SK-N-SH (cell line): ENCODE results near the gene LINGO3. TPM values are rescaled to one million over a fixed set of nuclear protein-coding genes. Genes with fewer than 3 reads are reported as not detected.

Experiments used
- CTCF ChIA-PET: fragments of 300-600, 350-600 bp; formaldehyde crosslinking; extraction: SDS; loops from one replicate; lab custom pipeline; 2021; lab: Yijun Ruan, JAX
- POLR2A ChIA-PET: fragments of 350-600 bp; sonication (Branson Sonifier 250); formaldehyde crosslinking; extraction: SDS; loops from one replicate; lab custom pipeline; 2020; ENCODE audit warnings: antibody characterized with exemption, inconsistent platforms; lab: Yijun Ruan, JAX
- DNase-seq: peaks from one replicate; pipeline ENCODE4 v3.0.0; 2012
- H2AFZ ChIP-seq: fragments of 200-600 bp; sonication (generic); 2 replicates; pipeline ENCODE4 v1.8.1; 2016; ENCODE audit warnings: antibody characterized with exemption, mild to moderate bottlenecking, low read depth
- H3F3A ChIP-seq: fragments of 200-600 bp; sonication (generic); replicated peaks from 2 replicates; pipeline ENCODE3; 2016; ENCODE audit warnings: antibody characterized with exemption, mild to moderate bottlenecking; ENCODE audit not compliant: insufficient read depth
- H3K27ac ChIP-seq, 2 experiments: fragments of 200-500 bp in 1 of 2; fragments of 200-600 bp in 1 of 2; sonication (Bioruptor generic) in 1 of 2; sonication (generic), shearing (Covaris generic) in 1 of 2; 2 replicates each; pipeline versions ENCODE4 v1.5.1 to v1.6.1; 2014 to 2016; ENCODE audit warnings: low read depth in 2 of 2, inconsistent platforms in 1 of 2, low read length in 1 of 2, mild to moderate bottlenecking in 1 of 2, mixed read lengths in 1 of 2
- H3K27me3 ChIP-seq: fragments of 200-600 bp; sonication (generic), shearing (Covaris generic); 2 replicates; pipeline ENCODE4 v1.6.1; 2016; ENCODE audit warnings: mixed run types; ENCODE audit not compliant: insufficient read depth
- H3K36me3 ChIP-seq, 2 experiments: fragments of 200-500 bp in 1 of 2; fragments of 200-600 bp in 1 of 2; sonication (Bioruptor generic) in 1 of 2; sonication (generic) in 1 of 2; replicated peaks in 1 of 2; 2 replicates each; pipeline versions ENCODE3 to v1.5.1; 2014 to 2016; ENCODE audit warnings: low read length in 1 of 2, mild to moderate bottlenecking in 1 of 2; ENCODE audit not compliant: insufficient read depth in 2 of 2, control insufficient read depth in 1 of 2
- H3K4me1 ChIP-seq, 2 experiments: fragments of 200-500 bp in 1 of 2; fragments of 200-600 bp in 1 of 2; sonication (Bioruptor generic) in 1 of 2; sonication (generic), shearing (Covaris generic) in 1 of 2; 2 replicates each; pipeline versions ENCODE4 v1.5.1 to v1.6.1; 2014 to 2016; ENCODE audit warnings: low read depth in 1 of 2, low read length in 1 of 2, mixed run types in 1 of 2; ENCODE audit not compliant: insufficient read depth in 2 of 2, control insufficient read depth in 1 of 2
- H3K4me2 ChIP-seq: fragments of 200-600 bp; sonication (generic), shearing (Covaris generic); 2 replicates; pipeline ENCODE4 v1.6.1; 2017; ENCODE audit warnings: mixed run types
- H3K4me3 ChIP-seq, 2 experiments: fragments of 200-500 bp in 1 of 2; fragments of 200-600 bp in 1 of 2; sonication (Bioruptor generic) in 1 of 2; sonication (generic), shearing (Covaris generic) in 1 of 2; 2 replicates each; pipeline versions ENCODE4 v1.5.1 to v1.8.1; 2014 to 2016; ENCODE audit warnings: low read depth in 2 of 2, inconsistent platforms in 1 of 2, low read length in 1 of 2, mild to moderate bottlenecking in 1 of 2, mixed read lengths in 1 of 2, moderate library complexity in 1 of 2
- H3K79me2 ChIP-seq: fragments of 200-600 bp; sonication (generic); 2 replicates; pipeline ENCODE4 v1.8.1; 2017; ENCODE audit warnings: mild to moderate bottlenecking; ENCODE audit not compliant: insufficient read depth
- H3K9ac ChIP-seq: fragments of 200-600 bp; sonication (generic); 2 replicates; pipeline ENCODE4 v1.6.1; 2017; ENCODE audit warnings: mixed run types
- H3K9me2 ChIP-seq: fragments of 200-600 bp; sonication (generic); 2 replicates; pipeline ENCODE4 v1.6.1; 2017; ENCODE audit warnings: mixed run types
- H3K9me3 ChIP-seq: fragments of 200-600 bp; sonication (generic); 2 replicates; pipeline ENCODE4 v1.6.1; 2017; ENCODE audit warnings: mixed run types, mild to moderate bottlenecking, moderate library complexity
- H4K20me1 ChIP-seq: fragments of 200-600 bp; sonication (generic); 2 replicates; pipeline ENCODE4 v1.6.1; 2017; ENCODE audit warnings: mild to moderate bottlenecking, mixed run types; ENCODE audit not compliant: insufficient read depth
- CHD2 ChIP-seq: fragments of 150-350 bp; IDR thresholded peaks from 2 replicates; pipeline ENCODE4 v1.6.1; 2018; ENCODE audit warnings: low read length; ENCODE audit not compliant: partially characterized antibody
- EP300 ChIP-seq, 2 experiments: IDR thresholded peaks; 2 replicates each; pipeline versions ENCODE4 v1.4.0 to v1.6.1; 2012; ENCODE audit warnings: borderline replicate concordance in 1 of 2, low read depth in 1 of 2, low read length in 1 of 2
- EZH2phosphoT487 ChIP-seq: fragments of 200-600 bp; sonication (generic); IDR thresholded peaks from 2 replicates; pipeline ENCODE4 v1.6.1; 2017; ENCODE audit warnings: low read depth, mixed run types, mild to moderate bottlenecking, antibody characterized with exemption, moderate library complexity, borderline replicate concordance
- FOSL2 ChIP-seq: IDR thresholded peaks from 2 replicates; pipeline ENCODE4 v1.4.0; 2012; ENCODE audit warnings: low read depth, mild to moderate bottlenecking, moderate library complexity, borderline replicate concordance
- FOXJ3 ChIP-seq: sonication (generic); formaldehyde crosslinking; IDR thresholded peaks from 2 replicates; pipeline ENCODE4 v1.5.1; 2020; ENCODE audit warnings: mild to moderate bottlenecking, missing genetic modification reagents
- GABPA ChIP-seq: IDR thresholded peaks from 2 replicates; pipeline ENCODE4 v1.4.0; 2012; ENCODE audit warnings: low read depth, mild to moderate bottlenecking
- JUND ChIP-seq: IDR thresholded peaks from 2 replicates; pipeline ENCODE4 v1.4.0; 2012
- MEF2A ChIP-seq: IDR thresholded peaks from 2 replicates; pipeline ENCODE4 v1.4.0; 2012; ENCODE audit warnings: low read depth, borderline replicate concordance
- MXI1 ChIP-seq: IDR thresholded peaks from 2 replicates; pipeline ENCODE4 v1.6.1; 2012; ENCODE audit warnings: mild to moderate bottlenecking, low read depth, low read length, improper control_type of control experiment
- RXRA ChIP-seq: IDR thresholded peaks from 2 replicates; pipeline ENCODE4 v1.4.0; 2012; ENCODE audit warnings: low read depth, mild to moderate bottlenecking, borderline replicate concordance
- SIN3A ChIP-seq: IDR thresholded peaks from 2 replicates; pipeline ENCODE4 v1.6.1; 2012; ENCODE audit warnings: low read depth, mild to moderate bottlenecking, low read length, moderate library complexity, borderline replicate concordance
- TAF1 ChIP-seq: IDR thresholded peaks from 2 replicates; pipeline ENCODE4 v1.6.1; 2012; ENCODE audit warnings: low read depth, mild to moderate bottlenecking, low read length, moderate library complexity, borderline replicate concordance
- TEAD4 ChIP-seq: IDR thresholded peaks from 2 replicates; pipeline ENCODE4 v1.4.0; 2012; ENCODE audit warnings: mild to moderate bottlenecking, borderline replicate concordance; ENCODE audit not compliant: insufficient read depth
- YY1 ChIP-seq: IDR thresholded peaks from 2 replicates; pipeline ENCODE4 v1.4.0; 2012; ENCODE audit warnings: low read depth, mild to moderate bottlenecking
- WGBS: methylation state at CpG from one replicate; pipeline ENCODE4 v1.1.6; 2017; ENCODE audit warnings: low lambda C conversion rate; 5-methylcytosine and 5-hydroxymethylcytosine counted together
- polyA plus RNA-seq, 3 experiments: library from polyadenylated mRNA; depleted of rRNA; stranded (reverse); fragments of >200 nt; gene quantifications; 2 replicates each; pipeline ENCODE4 v1.2.3, GENCODE V29; 2012
- TF ChIP-seq, protein P1 (sequence below): IDR thresholded peaks from 2 replicates; pipeline ENCODE4; 2012

The LINGO3 gene
- polyA plus RNA-seq, 1 of the 3 experiments (the other 2 are of a cell fraction): not detected

- Histone ChIP-seq H3K79me2 (peaks cover 6% of the 10 kb centered on the region; the same call in 1 of the 2 replicates), H3K36me3 (peaks cover 0 to 20% of the 10 kb centered on the region in 2 experiments), H3K9me3 (no peaks in the 10 kb centered on the region), H3F3A (no peaks in the 10 kb centered on the region), H3K9ac (no peak overlapping the region), H3K9me2 (no peaks in the 10 kb centered on the region), H4K20me1 (no peaks in the 10 kb centered on the region), H3K4me3 (no peak overlapping the region), H2AFZ (no peak overlapping the region), H3K27me3 (no peaks in the 10 kb centered on the region), H3K27ac (no peak overlapping the region), H3K4me1 (no peaks in the 10 kb centered on the region; a peak in 1 of 4 replicates), H3K4me2 (no peak overlapping the region)
- CTCF ChIA-PET: no interaction called here
- 95% methylated on average over 16 of the region's 29 CpGs for WGBS
- POLR2A ChIA-PET: no interaction called here
- TF ChIP-seq YY1: no peak
- TF ChIP-seq TAF1: no peak
- no peak for TF ChIP-seq GABPA
- TF ChIP-seq RXRA: no peak
- TF ChIP-seq FOXJ3 (CRISPR knock-in tag): no peak
- TF ChIP-seq, protein P1, sequence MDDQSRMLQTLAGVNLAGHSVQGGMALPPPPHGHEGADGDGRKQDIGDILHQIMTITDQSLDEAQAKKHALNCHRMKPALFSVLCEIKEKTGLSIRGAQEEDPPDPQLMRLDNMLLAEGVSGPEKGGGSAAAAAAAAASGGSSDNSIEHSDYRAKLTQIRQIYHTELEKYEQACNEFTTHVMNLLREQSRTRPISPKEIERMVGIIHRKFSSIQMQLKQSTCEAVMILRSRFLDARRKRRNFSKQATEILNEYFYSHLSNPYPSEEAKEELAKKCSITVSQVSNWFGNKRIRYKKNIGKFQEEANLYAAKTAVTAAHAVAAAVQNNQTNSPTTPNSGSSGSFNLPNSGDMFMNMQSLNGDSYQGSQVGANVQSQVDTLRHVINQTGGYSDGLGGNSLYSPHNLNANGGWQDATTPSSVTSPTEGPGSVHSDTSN: no peak
- TF ChIP-seq MEF2A: no peak
- TF ChIP-seq JUND: no peak
- no peak for TF ChIP-seq FOSL2
- TF ChIP-seq SIN3A: no peak
- no peak for TF ChIP-seq TEAD4
- no peak for DNase-seq
These were observed 34.8 kb upstream of the LINGO3 start for GRCh38 chr19:2342656-2343288.

GRCh38 chr19:2341982-2342381 is 34.0 kb upstream of the LINGO3 start:
- H3K9me3 ChIP-seq: no peaks in the 10 kb centered on the region
- CTCF ChIA-PET: no interaction called here
- no peaks in the 10 kb centered on the region for H4K20me1 ChIP-seq
- H3F3A ChIP-seq: no peaks in the 10 kb centered on the region
- 91% methylated on average over 13 of the region's 15 CpGs for WGBS
- H3K27ac ChIP-seq: no peak overlapping the region
- no peaks in the 10 kb centered on the region; a peak in 1 of 4 replicates for H3K4me1 ChIP-seq
- H3K4me3 ChIP-seq: no peak overlapping the region
- no peak overlapping the region for H3K9ac ChIP-seq
- no peaks in the 10 kb centered on the region for H3K9me2 ChIP-seq
- H3K27me3 ChIP-seq: no peaks in the 10 kb centered on the region
- POLR2A ChIA-PET: no interaction called here
- no peak overlapping the region for H2AFZ ChIP-seq
- H3K79me2 ChIP-seq: peaks cover 6% of the 10 kb centered on the region; the same call in 1 of the 2 replicates
- no peak overlapping the region for H3K4me2 ChIP-seq
- no peak for DNase-seq
- TF ChIP-seq EZH2phosphoT487: no peak
- no peak for TF ChIP-seq EP300 (IDR thresholded peaks at IDR 0.05; ENCODE audit: borderline replicate concordance in 1 of 2, low read depth in 1 of 2, low read length in 1 of 2)
- TF ChIP-seq MXI1: no peak
- TF ChIP-seq GABPA: no peak
- no peak for TF ChIP-seq CHD2
- no peak for TF ChIP-seq YY1
- TF ChIP-seq, all 33 proteins: peak for 0
- peaks cover 0 to 20% of the 10 kb centered on the region in 2 experiments for H3K36me3 ChIP-seq
